ENCODE data around the gene GINS2.

GRCh38 chr16:85657267-85657650 is 31.5 kb downstream of the GINS2 start:
- TF ChIP-seq EP300 (IDR thresholded peaks at IDR 0.05) = no peak
- no peak for TF ChIP-seq POLR2A (IDR thresholded peaks at IDR 0.05)

All from ovary (tissue), 1 donor.